GM19025 (cell line): Measurements from ENCODE around the gene SERPINB2.

Experiments used
- ATAC-seq: cut with Tn5 transposase; IDR thresholded peaks from one replicate; pipeline ENCODE4 v1.9.1; 2021; ENCODE audit warnings: mild to moderate bottlenecking, low read depth, moderate library complexity; ENCODE audit not compliant: unreplicated experiment

Gene SERPINB2

GRCh38 chr18:63887424-63887823 lies at the start of gene SERPINB2:
SERPINB2 (plus strand) TSS chr18:63887705; CDS start chr18:63891445, 3,740 bp downstream.
- no peak for ATAC-seq

- ATAC-seq = peak; percentile 45
Measured at GRCh38 chr18:63843008-63843407, 44.5 kb upstream of the SERPINB2 start.

GRCh38 chr18:63844254-63844653 lies 43.3 kb upstream of the SERPINB2 start:
- ATAC-seq = no peak

DNA sequence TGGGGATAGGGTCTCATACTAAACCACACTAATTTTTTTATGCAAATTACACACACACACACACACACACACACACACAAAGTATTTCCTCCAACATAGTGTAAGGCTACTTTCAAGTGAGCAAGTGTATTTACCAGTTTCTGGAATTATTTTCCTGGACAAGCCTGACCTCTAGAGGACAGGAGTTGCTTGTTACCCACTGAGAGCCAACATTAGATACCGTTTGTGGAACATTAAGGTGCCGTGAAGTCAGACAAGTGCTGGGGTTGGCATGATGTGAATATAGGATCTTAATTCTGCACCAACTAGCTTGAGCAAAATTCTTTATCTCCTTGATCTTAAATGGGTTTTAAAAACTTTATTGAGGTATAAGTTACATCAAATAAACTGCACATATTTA lies 39.3 kb upstream of the SERPINB2 start:
- ATAC-seq = no peak

DNA sequence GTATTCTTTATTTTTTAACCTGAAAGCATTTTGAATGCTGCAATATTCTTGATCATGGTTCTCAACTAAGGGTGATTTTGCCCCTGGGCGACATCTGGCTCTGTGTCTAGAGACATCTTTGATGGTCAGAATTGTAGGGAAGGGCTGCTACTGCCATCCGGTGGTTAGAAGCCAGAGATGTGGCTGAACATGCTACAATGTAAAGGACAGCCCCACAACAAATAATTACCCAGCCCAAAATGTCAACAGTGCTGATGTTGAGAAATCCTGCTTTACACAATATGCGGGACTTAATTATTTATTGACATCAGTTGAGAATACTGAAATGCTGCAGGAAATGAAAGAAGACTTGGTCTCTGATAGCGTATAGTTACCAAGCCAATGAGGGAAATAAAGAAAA lies 37.5 kb upstream of the SERPINB2 start:
- no peak for ATAC-seq

DNA sequence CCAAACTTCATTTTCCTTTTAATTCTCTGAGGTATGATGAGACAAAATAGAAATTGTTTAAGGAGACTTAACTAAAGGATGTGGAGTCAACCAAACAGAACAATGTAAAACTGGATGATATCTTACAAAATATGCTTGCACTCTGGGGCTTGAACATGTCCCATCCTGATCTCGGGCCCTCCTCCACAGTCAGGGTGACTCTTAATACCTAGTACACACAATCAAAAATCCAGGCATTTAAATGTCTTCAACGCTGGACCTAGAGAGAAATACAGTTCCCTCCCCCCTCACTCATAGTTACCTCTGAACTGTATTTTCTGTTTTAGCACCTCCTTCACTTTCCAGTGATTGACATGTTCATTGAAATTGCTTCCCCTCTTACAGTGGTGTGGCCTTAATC lies 36.9 kb upstream of the SERPINB2 start:
- ATAC-seq = no peak

DNA sequence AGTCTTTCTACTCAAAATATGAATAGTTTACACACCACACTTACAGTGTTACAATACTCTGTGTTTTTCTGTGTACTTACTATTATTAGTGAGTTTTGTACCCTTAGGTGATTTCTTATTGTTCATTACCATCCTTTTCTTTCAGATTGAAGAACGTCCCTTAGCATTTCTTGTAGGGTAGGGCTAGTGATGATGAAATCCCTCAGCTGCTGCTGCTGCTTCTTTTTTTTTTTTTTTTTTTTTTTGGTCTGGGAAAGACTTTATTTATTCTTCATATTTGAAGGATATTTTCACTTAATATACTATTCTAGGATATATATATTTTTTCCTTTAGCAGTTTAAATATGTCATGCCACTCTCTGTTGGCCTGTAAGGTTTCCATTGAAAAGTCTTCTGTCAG lies 29.0 kb upstream of the SERPINB2 start:
- ATAC-seq = no peak

GRCh38 chr18:63859781-63860475 lies 27.6 kb upstream of the SERPINB2 start:
- ATAC-seq = no peak

DNA sequence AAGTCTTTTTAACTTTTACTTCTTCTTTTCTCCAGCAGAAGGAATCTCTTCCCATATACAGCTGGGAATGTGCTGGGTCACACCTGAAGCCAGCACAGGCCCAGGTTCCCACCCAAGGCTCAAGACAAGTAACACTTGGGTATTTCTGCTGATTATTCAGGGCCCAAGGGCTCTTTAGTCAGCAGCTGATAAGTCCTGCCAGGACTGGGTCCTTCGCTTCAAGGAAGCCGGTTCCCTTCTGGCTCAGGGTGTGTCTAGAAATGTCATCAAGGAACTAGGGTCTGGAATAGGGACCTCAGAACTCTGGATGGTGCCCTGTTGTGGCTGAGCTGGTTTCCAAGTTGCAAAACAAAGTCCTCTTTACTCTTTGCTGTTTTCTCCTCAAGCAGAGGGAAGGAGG lies 27.0 kb upstream of the SERPINB2 start:
- no peak for ATAC-seq

DNA sequence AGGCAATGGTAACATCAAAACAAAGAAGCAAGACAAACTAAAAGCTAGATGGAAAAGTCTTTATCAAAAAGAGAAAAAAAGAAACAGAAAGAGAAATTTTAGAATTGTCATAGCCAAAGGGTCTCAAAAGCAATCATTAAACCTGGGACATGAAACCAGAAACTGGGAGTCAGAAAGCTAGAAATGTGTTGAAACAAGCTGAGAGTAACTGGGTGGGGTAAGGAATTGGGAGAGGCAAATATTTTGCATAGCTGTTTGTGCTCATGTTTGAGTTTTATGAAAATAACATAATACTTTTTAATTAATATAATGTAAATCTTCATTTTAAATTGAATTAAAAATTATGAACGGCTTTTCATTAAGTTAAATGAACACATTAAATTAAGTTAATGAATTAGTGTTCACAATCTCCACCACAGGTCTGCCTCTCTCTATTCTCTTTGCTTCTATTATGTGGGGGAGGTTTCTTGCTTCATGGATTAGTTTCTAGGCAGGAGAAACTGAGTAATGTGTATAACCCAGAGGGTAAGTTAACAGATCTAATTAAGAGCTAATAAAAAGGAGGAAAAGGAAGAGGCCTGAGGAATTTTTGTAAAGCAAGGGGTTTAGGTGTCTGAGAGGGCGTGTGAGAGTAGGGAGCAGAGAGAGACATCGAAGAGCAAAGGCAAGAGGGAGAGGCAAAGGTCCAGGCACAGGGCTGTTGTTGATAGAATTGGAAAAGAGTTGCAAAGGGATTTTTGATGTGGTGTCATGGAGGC lies 20.0 kb upstream of the SERPINB2 start:
- ATAC-seq = no peak

- no peak for ATAC-seq
Measured at GRCh38 chr18:63868546-63868945, 19.0 kb upstream of the SERPINB2 start.

DNA sequence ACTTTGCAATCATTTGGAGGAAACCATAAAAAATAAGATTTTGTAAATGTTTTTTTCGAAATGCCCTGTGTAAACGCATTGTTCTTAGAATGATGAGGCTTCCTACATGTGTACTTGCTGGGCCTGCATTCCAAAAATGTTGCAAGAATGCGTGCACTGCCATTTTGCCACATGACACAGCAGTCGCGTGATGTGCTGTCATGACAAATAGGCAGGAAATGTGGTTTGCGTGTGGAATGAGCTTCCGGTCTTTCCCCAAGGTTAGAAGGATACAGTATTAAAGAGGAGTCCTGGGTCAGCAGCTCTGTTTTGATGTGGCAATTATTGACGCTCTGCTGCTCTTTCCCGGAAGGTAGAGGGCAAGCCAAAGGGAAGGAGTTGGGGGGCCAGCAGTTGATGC lies 18.1 kb upstream of the SERPINB2 start:
- ATAC-seq = no peak

DNA sequence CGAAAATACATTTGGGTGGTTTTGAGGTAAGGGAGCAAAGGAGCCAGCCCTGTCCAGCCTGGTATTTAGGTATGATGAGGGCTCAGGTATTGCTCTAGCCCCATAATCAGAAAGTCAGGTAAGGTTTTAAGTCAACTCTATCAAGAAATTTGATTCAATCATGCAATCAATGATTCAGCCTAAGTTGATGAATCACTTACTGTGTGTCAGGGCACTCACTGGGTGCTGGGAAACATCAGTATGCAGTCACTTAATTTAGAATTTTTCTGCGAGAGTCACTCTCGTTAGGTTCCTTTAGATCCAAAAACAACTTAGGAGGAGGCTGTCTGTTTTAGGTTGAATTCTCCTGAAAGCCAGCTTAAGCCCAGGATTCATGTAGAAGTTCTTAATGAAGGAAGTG lies 17.7 kb upstream of the SERPINB2 start:
- no peak for ATAC-seq

- no peak for ATAC-seq
Measured at GRCh38 chr18:63871836-63872235, 15.7 kb upstream of the SERPINB2 start.

DNA sequence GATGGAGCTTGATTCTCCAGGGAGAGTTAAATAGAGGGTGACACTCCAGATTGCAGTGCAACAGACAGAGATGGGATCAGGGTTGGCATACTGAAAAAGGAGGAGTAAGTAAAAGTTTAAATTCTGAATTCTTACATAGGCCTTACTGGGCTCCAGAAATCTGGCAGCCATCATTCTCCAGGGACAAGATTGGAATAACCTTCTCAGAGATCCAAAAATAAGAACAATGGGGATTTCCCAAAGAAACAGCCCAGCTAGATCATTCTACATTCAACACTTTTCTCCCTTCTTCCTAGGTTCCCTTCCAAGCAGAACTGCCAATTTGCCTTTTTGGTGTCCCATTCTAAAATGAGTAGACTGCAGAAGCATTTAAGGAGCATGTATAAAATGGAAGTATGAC lies 14.9 kb upstream of the SERPINB2 start:
- ATAC-seq = no peak

GRCh38 chr18:63878343-63878742 lies 9.2 kb upstream of the SERPINB2 start:
- ATAC-seq = no peak

- ATAC-seq = no peak
Measured at GRCh38 chr18:63878925-63879324, 8.6 kb upstream of the SERPINB2 start.

GRCh38 chr18:63879709-63880108 lies 7.8 kb upstream of the SERPINB2 start:
- no peak for ATAC-seq

- no peak for ATAC-seq
Measured at GRCh38 chr18:63881851-63882250, 5.7 kb upstream of the SERPINB2 start.

GRCh38 chr18:63882333-63883141 lies 5.0 kb upstream of the SERPINB2 start:
- ATAC-seq = no peak

DNA sequence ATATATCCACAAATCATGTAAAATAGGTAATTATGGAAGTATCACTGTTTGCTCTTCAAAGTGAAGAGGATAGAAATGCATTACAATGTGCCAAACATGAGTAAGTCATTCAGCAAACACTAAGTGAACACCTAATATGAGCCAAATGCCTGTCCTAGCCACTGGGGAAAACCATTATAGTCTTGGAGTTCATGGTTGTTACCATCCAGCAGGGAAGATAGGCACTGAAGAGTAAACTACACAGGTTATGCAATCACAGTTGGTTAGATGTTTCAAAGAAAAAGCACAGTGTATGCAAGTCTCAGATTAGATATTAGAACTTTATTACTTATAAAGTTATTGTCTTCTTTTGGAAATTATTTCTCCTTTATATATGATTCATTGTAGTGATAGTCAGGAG lies 3.9 kb upstream of the SERPINB2 start:
- no peak for ATAC-seq
